NCI-H2107 treated with DMSO at 0.1 percent for 48 hours (cell line): ENCODE data around the gene MCM3AP.
A peak's percentile ranks its signal among the peaks of the same experiment; 100 is the strongest.
"Not testable (repeated sequence)": the region's sequence is repeated elsewhere in the genome, so short reads cannot be mapped to it uniquely, and the experiment has no call there.

Experiments
- DNase-seq: peaks from one replicate; lab custom pipeline; 2025; ENCODE audit not compliant: unreplicated experiment; lab: John Stamatoyannopoulos, UW

MCM3AP gene

DNA sequence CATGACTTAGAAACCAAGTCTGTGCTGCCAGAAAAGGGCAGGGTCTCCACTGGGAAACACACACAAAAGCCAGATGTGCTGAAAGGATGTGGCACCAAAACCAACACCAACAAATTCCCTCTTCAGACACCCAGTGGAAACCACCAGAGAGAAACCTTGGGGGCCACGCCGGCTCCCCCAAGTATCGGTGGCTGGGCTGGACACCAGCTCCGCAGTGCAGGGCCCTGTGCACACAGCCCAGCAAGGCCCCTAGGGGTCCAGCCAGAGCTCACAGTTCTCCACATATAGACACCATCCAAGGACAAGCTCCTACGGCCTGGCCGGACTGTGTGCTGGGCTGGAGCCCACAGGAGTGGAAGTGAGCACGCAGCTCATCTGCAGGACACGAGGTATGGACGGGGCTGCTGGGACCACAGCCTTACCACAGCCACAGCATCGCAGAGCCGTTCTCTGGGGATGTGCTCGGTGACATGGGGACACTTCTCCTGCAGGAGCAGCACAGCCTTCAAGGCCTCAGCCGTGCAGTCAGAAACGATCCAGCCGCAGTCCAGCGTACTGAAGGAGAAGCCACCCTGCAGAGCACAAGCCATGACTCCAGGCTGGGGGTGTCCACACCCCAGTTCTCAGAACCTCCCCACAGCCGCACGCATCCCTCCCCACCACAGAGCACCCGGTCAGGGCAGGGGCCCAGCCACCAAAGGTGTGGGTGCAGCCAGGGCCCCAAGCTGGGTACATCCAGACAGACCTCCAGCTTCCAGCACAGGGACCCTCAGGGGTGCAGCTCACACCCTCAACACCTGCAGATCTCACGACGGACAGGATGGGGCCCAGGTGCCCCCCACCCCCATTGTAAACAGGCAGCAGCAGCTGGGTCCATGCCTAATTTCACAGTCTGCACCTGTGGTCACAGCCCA, 78.1 kb downstream of the MCM3AP start:
- no peak for DNase-seq

DNA sequence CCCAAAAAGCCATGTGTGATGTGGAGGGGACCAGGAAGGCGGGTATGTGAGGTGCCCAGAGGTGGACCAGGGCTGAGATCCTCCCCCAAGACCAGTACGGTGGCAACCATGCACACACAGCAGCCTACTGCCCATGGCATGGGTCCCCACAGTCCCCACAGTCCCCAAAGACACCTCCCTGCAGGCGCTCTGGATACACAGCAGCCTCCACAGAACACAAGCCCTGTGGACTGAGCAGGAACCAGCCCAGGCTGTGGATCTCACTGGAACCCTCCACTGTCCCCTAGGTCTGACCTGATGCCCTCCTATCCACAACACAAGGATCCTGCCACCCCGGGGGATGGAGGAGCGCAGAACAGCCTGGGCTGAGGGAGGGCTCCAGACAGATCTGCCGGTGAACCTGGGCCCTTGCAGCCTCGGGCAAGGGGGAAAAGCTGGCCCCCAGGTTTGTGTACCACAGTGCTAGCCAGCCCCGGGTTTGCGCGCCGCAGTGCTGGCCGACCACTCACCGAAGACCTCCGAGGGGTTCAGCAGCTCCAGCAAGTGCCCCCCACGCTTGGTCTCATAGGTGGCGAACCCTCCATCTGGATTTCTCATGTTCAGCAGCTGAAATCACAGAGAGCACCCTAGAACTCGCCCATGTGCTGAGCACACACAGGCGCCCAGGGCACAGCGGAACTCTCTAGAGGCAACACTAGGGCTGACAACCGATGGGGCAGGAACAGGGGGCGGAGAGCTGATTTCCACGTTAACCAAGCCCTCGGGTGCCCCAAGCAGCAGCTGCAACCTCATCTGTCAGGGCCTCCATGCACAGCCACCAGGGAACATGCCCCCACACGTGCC, 79.0 kb downstream of the MCM3AP start:
- DNase-seq = no peak

- DNase-seq = peak; percentile 92
Measured at GRCh38 chr21:46205766-46206162, 79.6 kb downstream of the MCM3AP start.

DNA sequence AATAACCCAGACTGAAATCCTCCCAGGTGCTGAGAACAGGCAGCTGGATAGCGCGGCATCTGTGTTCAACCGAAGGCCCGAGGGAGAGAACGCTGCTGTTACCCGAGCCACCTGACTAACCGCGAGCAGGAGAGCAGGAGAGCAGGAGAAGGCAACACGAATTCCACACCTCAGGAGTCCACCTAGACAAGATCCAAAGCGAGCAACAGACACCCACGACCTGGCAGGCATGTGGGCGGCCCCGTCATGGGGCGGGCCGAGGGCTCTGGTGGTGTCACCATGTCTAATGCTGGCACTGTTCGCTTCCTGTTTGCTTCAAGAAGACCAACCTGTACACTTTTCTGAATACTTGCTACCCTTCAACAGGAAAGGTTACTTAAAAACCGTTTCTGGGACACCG, 80.2 kb downstream of the MCM3AP start:
- DNase-seq = peak; percentile 79

DNA sequence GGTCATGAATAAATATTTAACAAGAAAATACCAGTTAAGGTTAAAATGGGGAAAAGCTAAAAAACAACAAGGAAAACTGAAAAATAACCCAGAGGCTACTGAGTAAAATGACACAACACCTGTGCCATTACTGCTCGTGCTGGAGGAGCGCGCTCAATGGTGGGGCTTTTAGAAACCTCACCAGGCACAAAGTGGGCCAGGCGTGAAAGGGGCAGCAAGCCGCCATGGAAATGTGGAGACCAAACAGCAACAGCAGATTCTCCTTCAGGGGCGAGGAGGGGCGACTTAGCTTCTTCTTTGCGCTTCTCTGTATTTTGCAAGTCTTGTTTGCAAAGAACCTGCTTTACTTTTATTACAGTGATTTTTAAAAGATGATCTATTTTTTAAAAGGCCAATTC, 82.2 kb downstream of the MCM3AP start:
- no peak for DNase-seq

DNA sequence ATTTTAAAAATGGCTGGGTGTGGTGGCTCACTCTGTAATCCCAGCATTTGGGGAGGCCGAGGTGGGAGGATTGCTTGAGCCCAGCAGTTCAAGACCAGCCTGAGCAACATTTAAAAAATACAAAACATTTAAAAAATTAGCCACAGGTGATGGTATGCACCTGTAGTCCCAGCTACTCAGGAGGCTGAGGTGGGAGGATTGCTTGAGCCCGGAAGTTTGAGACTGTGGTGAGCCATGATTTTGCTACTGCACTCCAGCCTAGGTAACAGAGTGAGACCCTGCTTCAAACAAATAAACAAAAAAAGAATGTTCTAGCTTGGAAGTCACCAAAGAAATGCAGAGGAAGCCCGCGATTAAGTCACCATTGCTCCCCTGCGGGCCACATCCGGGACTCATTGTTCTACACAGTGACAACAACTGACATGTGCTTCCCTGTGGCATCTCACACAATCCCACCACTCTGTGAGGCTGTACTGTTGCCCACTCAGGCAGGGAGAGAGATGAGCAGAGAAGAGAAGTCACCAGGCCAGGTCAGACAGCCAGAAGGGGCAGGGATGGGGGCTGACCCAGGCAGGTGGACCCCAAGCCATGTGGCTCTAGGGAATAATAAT, 82.7 kb downstream of the MCM3AP start:
- DNase-seq = no peak

- DNase-seq = not testable (repeated sequence)
Measured at GRCh38 chr21:46200877-46201803, 84.3 kb downstream of the MCM3AP start.

DNA sequence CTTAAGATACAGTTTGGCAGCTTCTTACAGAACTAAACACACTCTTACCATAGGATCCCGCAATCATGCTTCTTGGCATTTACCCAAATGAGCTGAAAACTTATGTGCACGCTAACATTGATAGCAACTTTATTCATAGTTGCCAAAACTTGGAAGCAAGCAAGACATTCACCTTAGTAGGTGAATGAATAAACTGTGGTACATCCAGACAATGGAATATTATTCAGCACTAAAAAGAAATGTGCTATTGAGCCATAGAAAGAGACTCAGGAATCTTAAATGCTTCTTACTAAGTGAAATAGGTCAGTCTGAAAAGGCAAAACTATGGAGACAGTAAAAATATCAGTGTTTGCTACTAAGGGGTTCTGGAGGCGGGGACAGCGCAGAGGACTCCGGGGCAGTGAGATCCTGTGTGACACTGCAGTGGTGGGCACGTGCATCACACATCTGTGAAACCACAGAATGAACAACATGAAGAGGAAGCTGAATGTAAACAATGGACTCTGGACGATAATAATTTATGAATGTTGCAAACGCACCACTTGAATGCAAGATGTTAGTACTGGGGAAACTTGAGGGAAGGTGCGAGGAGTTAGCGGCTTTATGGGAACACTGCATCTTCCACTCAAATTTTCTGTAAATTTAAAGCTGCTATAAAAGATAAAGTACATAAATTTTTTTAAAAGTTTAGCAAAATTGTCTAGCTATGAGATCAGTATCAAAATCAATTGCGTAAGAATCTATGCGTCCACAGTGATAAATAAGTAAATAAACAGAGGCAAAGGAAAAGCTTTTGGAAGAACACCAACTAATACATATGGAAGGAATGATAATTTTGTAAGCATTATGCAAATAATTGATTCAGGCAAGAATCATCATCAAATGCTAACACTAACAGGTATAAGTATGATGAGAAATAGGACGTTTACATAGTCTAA, 85.7 kb downstream of the MCM3AP start:
- no peak for DNase-seq

- no peak for DNase-seq
Measured at GRCh38 chr21:46196733-46197132, 88.7 kb downstream of the MCM3AP start.

GRCh38 chr21:46195595-46196195, 89.7 kb downstream of the MCM3AP start:
- DNase-seq = no peak

- DNase-seq = no peak
Measured at GRCh38 chr21:46194374-46195334, 90.8 kb downstream of the MCM3AP start.

GRCh38 chr21:46193829-46194373, 91.5 kb downstream of the MCM3AP start:
- no peak for DNase-seq

DNA sequence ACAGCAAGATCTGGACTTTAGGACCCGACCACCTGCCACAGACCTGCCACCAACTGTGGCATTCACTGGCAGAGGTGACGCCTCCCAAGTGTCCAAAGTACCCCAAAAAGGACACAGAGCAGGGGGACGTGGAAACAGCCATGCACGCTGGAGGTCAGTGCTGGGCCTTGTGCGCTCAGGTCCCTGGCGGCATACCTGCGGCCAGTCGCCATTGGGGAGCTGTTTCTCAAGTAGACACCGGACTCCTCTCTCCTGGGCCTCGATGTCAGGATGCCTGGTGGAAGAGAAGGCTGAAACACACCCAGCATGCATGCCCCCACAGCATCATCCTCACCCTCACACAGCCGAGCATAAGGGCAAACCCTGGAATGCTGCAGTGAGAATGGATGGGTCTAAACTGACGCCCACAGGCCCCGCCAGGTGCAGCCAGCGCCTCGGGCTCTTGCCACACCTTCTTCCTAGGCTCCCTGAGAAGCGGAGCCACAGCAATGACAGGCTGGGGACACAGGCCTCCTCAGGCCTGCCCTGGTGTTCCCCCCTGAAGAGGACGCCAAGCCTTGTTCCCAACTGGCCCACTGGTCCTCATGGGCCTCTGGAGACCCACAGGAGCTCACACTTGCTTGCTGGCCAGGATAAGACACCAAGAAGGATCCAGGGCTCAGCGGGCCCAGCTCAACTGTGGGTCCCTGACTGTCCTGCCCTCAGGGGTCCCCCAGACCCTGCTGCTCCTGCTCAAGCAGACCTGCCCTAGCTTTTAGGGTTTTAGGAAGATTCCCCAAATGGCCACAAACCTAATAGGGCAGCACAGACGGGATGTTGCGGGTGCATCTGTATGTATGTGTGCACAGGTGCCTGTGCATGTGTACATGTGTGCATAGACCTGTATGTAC, 93.5 kb downstream of the MCM3AP start:
- DNase-seq = no peak

- no peak for DNase-seq
Measured at GRCh38 chr21:46191257-46191685, 94.1 kb downstream of the MCM3AP start.

- no peak for DNase-seq
Measured at GRCh38 chr21:46190491-46191131, 94.8 kb downstream of the MCM3AP start.

DNA sequence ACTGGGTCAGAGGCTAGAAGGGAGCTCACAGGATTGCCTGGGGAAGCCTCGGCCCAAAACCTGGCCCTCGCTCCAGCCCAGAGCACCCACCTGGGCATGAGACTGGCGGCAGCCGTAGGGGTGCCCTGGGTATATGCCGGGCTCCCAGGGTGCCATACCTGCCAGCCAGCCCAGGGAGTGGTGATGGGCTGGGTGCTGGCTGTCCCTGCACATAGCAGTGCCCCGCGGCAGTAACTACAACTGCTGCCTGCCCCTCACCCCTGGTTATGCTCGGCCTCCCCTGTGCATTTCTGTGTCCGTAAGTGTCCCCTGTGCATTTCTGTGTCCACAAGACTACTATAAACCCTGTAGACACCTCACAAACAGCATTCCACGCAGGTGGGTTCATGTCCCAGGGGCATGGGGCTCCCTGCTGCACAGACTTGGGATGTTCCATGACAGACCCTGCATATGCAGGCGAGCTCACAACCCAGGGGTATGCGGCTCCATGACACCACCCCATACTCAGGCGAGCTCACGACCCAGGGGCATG, 95.4 kb downstream of the MCM3AP start:
- no peak for DNase-seq
